Measurements from ENCODE around the gene MAVS.

GRCh38 chr20:3800256-3800877 is 46.3 kb upstream of the MAVS start:
- TF ChIP-seq, protein P1, sequence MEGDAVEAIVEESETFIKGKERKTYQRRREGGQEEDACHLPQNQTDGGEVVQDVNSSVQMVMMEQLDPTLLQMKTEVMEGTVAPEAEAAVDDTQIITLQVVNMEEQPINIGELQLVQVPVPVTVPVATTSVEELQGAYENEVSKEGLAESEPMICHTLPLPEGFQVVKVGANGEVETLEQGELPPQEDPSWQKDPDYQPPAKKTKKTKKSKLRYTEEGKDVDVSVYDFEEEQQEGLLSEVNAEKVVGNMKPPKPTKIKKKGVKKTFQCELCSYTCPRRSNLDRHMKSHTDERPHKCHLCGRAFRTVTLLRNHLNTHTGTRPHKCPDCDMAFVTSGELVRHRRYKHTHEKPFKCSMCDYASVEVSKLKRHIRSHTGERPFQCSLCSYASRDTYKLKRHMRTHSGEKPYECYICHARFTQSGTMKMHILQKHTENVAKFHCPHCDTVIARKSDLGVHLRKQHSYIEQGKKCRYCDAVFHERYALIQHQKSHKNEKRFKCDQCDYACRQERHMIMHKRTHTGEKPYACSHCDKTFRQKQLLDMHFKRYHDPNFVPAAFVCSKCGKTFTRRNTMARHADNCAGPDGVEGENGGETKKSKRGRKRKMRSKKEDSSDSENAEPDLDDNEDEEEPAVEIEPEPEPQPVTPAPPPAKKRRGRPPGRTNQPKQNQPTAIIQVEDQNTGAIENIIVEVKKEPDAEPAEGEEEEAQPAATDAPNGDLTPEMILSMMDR (IDR thresholded peaks at IDR 0.05), result no peak
- TF ChIP-seq EP300 (IDR thresholded peaks at IDR 0.05; ENCODE audit: borderline replicate concordance in 1 of 2, low read depth in 1 of 2, low read length in 1 of 2), result no peak
- TF ChIP-seq TCF12 (IDR thresholded peaks at IDR 0.05), result no peak
- TF ChIP-seq FOXJ3 (CRISPR knock-in tag; IDR thresholded peaks at IDR 0.05), result no peak
- no peak for TF ChIP-seq MAX (IDR thresholded peaks at IDR 0.05; ENCODE audit: low read depth)
- no peak for TF ChIP-seq MXI1 (IDR thresholded peaks at IDR 0.05; ENCODE audit: low read depth, low read length)
- TF ChIP-seq RAD21 (IDR thresholded peaks at IDR 0.05; ENCODE audit: low read length), result no peak
- TF ChIP-seq, protein P2, sequence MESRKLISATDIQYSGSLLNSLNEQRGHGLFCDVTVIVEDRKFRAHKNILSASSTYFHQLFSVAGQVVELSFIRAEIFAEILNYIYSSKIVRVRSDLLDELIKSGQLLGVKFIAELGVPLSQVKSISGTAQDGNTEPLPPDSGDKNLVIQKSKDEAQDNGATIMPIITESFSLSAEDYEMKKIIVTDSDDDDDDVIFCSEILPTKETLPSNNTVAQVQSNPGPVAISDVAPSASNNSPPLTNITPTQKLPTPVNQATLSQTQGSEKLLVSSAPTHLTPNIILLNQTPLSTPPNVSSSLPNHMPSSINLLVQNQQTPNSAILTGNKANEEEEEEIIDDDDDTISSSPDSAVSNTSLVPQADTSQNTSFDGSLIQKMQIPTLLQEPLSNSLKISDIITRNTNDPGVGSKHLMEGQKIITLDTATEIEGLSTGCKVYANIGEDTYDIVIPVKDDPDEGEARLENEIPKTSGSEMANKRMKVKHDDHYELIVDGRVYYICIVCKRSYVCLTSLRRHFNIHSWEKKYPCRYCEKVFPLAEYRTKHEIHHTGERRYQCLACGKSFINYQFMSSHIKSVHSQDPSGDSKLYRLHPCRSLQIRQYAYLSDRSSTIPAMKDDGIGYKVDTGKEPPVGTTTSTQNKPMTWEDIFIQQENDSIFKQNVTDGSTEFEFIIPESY (IDR thresholded peaks at IDR 0.05; ENCODE audit: borderline replicate concordance, low read depth), result no peak
- TF ChIP-seq, protein P3, sequence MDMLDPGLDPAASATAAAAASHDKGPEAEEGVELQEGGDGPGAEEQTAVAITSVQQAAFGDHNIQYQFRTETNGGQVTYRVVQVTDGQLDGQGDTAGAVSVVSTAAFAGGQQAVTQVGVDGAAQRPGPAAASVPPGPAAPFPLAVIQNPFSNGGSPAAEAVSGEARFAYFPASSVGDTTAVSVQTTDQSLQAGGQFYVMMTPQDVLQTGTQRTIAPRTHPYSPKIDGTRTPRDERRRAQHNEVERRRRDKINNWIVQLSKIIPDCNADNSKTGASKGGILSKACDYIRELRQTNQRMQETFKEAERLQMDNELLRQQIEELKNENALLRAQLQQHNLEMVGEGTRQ (IDR thresholded peaks at IDR 0.05; ENCODE audit: borderline replicate concordance, low read depth, low read length), result no peak

All from SK-N-SH (cell line).